ENCODE data around the gene PLCB1.

DNA sequence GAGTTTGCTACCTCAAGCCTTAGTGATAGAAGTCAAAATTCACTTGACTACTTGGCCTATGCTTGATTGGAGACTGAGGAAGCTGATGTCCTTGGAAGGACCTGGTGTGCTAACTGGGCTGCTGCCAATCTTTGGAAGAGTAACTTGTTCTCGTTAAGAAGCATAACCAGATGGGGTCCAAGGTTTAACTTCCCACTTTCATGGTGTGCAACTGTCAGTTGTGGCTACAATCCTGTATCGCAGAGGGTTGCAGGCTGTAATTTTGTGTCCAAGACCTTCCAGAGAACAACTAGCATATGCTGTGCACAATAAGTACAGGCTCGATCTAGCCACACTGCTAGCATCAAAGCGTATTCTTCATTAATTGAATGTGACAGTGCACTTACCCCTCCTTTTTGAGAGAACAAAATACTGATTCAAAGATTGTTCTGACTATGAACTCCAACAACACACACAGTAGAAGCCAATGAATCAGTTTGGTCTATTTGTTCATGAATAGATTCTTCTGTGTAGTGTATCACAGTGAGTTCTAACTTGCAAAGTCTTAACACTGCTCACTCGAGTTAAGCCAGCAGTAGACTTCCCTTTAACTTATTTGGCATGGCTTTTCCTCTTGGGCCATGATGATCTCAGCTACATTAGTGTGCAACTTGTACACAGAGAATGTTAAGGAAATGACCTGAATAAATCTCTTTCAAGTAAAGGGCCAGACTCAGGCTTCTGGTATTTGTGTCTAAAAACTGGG is 15.8 kb upstream of the PLCB1 start:
- TF ChIP-seq CTCF (conservative IDR thresholded peaks at IDR 0.05; ENCODE audit: low read depth, low read length), result no peak
- TF ChIP-seq EZH2 (IDR thresholded peaks at IDR 0.05; ENCODE audit: low read length, unreplicated experiment), result no peak
- TF ChIP-seq EZH2phosphoT487 (IDR thresholded peaks at IDR 0.05; ENCODE audit: borderline replicate concordance, low read length), result no peak

Measured in PC-3 (cell line).